H9 (cell line): ENCODE data around the gene CSTF1. TPM values are rescaled to one million over a fixed set of nuclear protein-coding genes. Genes with fewer than 3 reads are reported as not detected.

Experiments used
- DNase-seq: peaks from one replicate; pipeline ENCODE4 v3.0.0-alpha.2; 2017
- H2AFZ ChIP-seq: one replicate; pipeline ENCODE4 v1.6.1; 2013; ENCODE audit warnings: mild to moderate bottlenecking, low read length, control low read depth, moderate library complexity
- H2AK5ac ChIP-seq: 2 replicates; pipeline ENCODE4 v1.6.1; 2013; ENCODE audit warnings: low read length, control low read depth, mixed read lengths; ENCODE audit not compliant: insufficient read length
- H2BK120ac ChIP-seq: one replicate; pipeline ENCODE4 v1.6.1; 2013; ENCODE audit warnings: low read depth, mild to moderate bottlenecking, low read length, control low read depth, inconsistent platforms; ENCODE audit not compliant: poor library complexity, severe bottlenecking
- H2BK12ac ChIP-seq: 2 replicates; pipeline ENCODE4 v1.6.1; 2013; ENCODE audit warnings: low read length, control low read depth, mixed read lengths, low read depth; ENCODE audit not compliant: insufficient read length
- H2BK15ac ChIP-seq: 2 replicates; pipeline ENCODE4 v1.6.1; 2013; ENCODE audit warnings: low read depth, low read length, control low read depth
- H2BK20ac ChIP-seq: one replicate; pipeline ENCODE4 v1.6.1; 2013; ENCODE audit warnings: low read depth, mild to moderate bottlenecking, low read length, control low read depth, inconsistent platforms; ENCODE audit not compliant: poor library complexity, severe bottlenecking
- H2BK5ac ChIP-seq: 2 replicates; pipeline ENCODE4 v1.6.1; 2013; ENCODE audit warnings: low read length, control low read depth, mixed read lengths; ENCODE audit not compliant: insufficient read length
- H3K14ac ChIP-seq: 2 replicates; pipeline ENCODE4 v1.6.1; 2013; ENCODE audit warnings: low read length, control low read depth; ENCODE audit not compliant: insufficient read depth
- H3K18ac ChIP-seq: 2 replicates; pipeline ENCODE4 v1.6.1; 2013; ENCODE audit warnings: low read depth, mild to moderate bottlenecking, mixed read lengths, low read length, control low read depth; ENCODE audit not compliant: insufficient read length
- H3K23ac ChIP-seq: 2 replicates; pipeline ENCODE4 v1.6.1; 2013; ENCODE audit warnings: low read length, control low read depth, mixed read lengths, low read depth; ENCODE audit not compliant: insufficient read length
- H3K23me2 ChIP-seq: 2 replicates; pipeline ENCODE4 v1.6.1; 2013; ENCODE audit warnings: low read depth, mild to moderate bottlenecking, mixed read lengths, low read length, control low read depth; ENCODE audit not compliant: insufficient read length, poor library complexity, severe bottlenecking
- H3K27ac ChIP-seq: 2 replicates; pipeline ENCODE4 v1.5.1; 2013; ENCODE audit warnings: low read length, control low read depth, mixed read lengths, low read depth; ENCODE audit not compliant: insufficient read length
- H3K27me3 ChIP-seq: 2 replicates; pipeline ENCODE4 v1.6.1; 2013; ENCODE audit warnings: low read length, control low read depth, inconsistent platforms; ENCODE audit not compliant: insufficient read depth
- H3K4ac ChIP-seq: 2 replicates; pipeline ENCODE4 v1.6.1; 2013; ENCODE audit warnings: low read depth, mild to moderate bottlenecking, control low read depth, inconsistent platforms, low read length, moderate library complexity
- H3K4me1 ChIP-seq: 2 replicates; pipeline ENCODE4 v1.6.1; 2013; ENCODE audit warnings: low read length, control low read depth, inconsistent platforms; ENCODE audit not compliant: insufficient read depth
- H3K4me2 ChIP-seq: 2 replicates; pipeline ENCODE4 v1.6.1; 2013; ENCODE audit warnings: low read length, control low read depth, mixed read lengths; ENCODE audit not compliant: insufficient read length, insufficient read depth
- H3K56ac ChIP-seq: 2 replicates; pipeline ENCODE4 v1.6.1; 2013; ENCODE audit warnings: low read depth, mild to moderate bottlenecking, mixed read lengths, low read length, control low read depth; ENCODE audit not compliant: insufficient read length
- H3K79me1 ChIP-seq: 2 replicates; pipeline ENCODE4 v1.6.1; 2013; ENCODE audit warnings: low read depth, mild to moderate bottlenecking, moderate library complexity, low read length, control low read depth, inconsistent platforms; ENCODE audit not compliant: insufficient read depth, poor library complexity, severe bottlenecking
- H3K79me2 ChIP-seq: 2 replicates; pipeline ENCODE4 v1.6.1; 2013; ENCODE audit warnings: low read length, control low read depth, inconsistent platforms; ENCODE audit not compliant: insufficient read depth
- H3K9ac ChIP-seq: 2 replicates; pipeline ENCODE4 v1.6.1; 2013; ENCODE audit warnings: low read length, control low read depth, mixed read lengths; ENCODE audit not compliant: insufficient read length; ENCODE audit errors: extremely low read depth
- H3K9me3 ChIP-seq: one replicate; pipeline ENCODE4 v1.6.1; 2013; ENCODE audit warnings: low read depth, low read length, inconsistent platforms; ENCODE audit not compliant: control insufficient read depth
- H3T11ph ChIP-seq: one replicate; pipeline ENCODE4 v1.6.1; 2013; ENCODE audit warnings: mild to moderate bottlenecking, low read length, control low read depth, inconsistent platforms
- H4K20me1 ChIP-seq: one replicate; pipeline ENCODE4 v1.6.1; 2013; ENCODE audit not compliant: control insufficient read depth, insufficient read length, insufficient read depth
- H4K5ac ChIP-seq: 2 replicates; pipeline ENCODE4 v1.6.1; 2013; ENCODE audit warnings: low read depth, mild to moderate bottlenecking, mixed read lengths, low read length, control low read depth; ENCODE audit not compliant: insufficient read length
- H4K8ac ChIP-seq: replicated peaks from 2 replicates; pipeline ENCODE4 v1.6.1; 2013; ENCODE audit warnings: low read length, control low read depth, mixed read lengths, low read depth; ENCODE audit not compliant: insufficient read length
- H4K91ac ChIP-seq: 2 replicates; pipeline ENCODE4 v1.6.1; 2013; ENCODE audit warnings: low read depth, mild to moderate bottlenecking, moderate library complexity, mixed read lengths, low read length, control low read depth; ENCODE audit not compliant: insufficient read length
- H3K27ac Mint-ChIP-seq, 3 experiments: 2 replicates in 2 of 3; 3 replicates in 1 of 3; pipeline ENCODE4 v1.8.0; 2020 to 2021; ENCODE audit warnings: mixed read lengths in 3 of 3, mild to moderate bottlenecking in 1 of 3, moderate library complexity in 1 of 3
- H3K27me3 Mint-ChIP-seq: 2 replicates; pipeline ENCODE4 v1.8.0; 2021; ENCODE audit warnings: low read depth, mild to moderate bottlenecking, moderate library complexity, mixed read lengths
- H3K36me3 Mint-ChIP-seq, 3 experiments: 2 replicates in 2 of 3; 3 replicates in 1 of 3; pipeline ENCODE4 v1.8.0; 2020 to 2021; ENCODE audit warnings: low read depth in 3 of 3, mixed read lengths in 3 of 3; ENCODE audit not compliant: insufficient read depth in 1 of 3
- H3K4me1 Mint-ChIP-seq, 2 experiments: 2 replicates each; pipeline ENCODE4 v1.8.0; 2020; ENCODE audit warnings: mixed read lengths in 2 of 2
- H3K4me3 Mint-ChIP-seq, 2 experiments: 2 replicates in 1 of 2; 3 replicates in 1 of 2; pipeline ENCODE4 v1.8.0; 2020 to 2021; ENCODE audit warnings: mild to moderate bottlenecking in 2 of 2, mixed read lengths in 2 of 2, moderate library complexity in 1 of 2
- H3K9me3 Mint-ChIP-seq, 2 experiments: 2 replicates in 1 of 2; 3 replicates in 1 of 2; pipeline ENCODE4 v1.8.0; 2020; ENCODE audit warnings: mild to moderate bottlenecking in 2 of 2, mixed read lengths in 2 of 2, moderate library complexity in 1 of 2
- whole genome bisulfite sequencing: extraction: QIAGEN DNeasy Blood & Tissue Kit; methylation state at CpG from one replicate; pipeline ENCODE4 v1.1.7; 2013; ENCODE audit warnings: missing lambda C conversion rate, low lambda C conversion rate, mixed read lengths; ENCODE audit not compliant: insufficient read length; ENCODE audit errors: extremely low coverage; 5-methylcytosine and 5-hydroxymethylcytosine counted together
- total RNA-seq: library from RNA; stranded (reverse); gene quantifications from 2 replicates; pipeline ENCODE4 v1.2.1, GENCODE V29; 2021
- TF ChIP-seq, protein P1 (sequence below): fragments of 200-600 bp; sonication (generic); conservative IDR thresholded peaks from 3 replicates; pipeline ENCODE4 v1.8.0; 2021; ENCODE audit warnings: antibody characterized with exemption, mild to moderate bottlenecking

CSTF1 gene
- total RNA-seq, 1 experiment from 2014 or later = 72.9 TPM

DNA sequence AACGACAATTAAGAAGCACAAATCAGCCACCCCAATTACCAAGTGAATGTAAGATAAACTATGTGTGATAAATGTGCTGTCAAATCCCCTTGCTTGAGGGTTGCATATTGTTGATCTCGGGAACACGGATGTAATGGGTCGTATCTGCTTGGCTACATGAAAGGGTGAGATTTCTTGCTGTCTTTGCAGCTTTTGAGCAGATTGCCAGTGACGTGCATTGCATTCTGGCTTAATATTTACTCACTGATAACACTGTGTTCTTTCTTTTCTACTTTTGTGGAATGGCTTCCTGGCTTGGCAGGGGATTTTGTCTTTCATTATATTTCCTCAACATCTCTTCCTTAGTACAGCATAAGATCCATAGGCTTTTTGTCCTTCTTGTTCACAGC lies 44.1 kb upstream of the CSTF1 start:
- no peak overlapping the region for H4K5ac ChIP-seq
- no CpG with 5 or more reads among the region's 5 CpGs for WGBS
- Mint-ChIP-seq H3K27ac (no peak overlapping the region), H3K36me3 (no peaks in the 10 kb centered on the region; a peak in 2 of 7 replicates), H3K4me3 (peak overlapping the region in 1 of 2 experiments; percentile 69; a peak in 3 of 5 replicates), H3K4me1 (peaks cover 24% of the 10 kb centered on the region in 2 experiments), H3K9me3 (peaks cover 3% of the 10 kb centered on the region in 2 experiments; a peak in 2 of 5 replicates), H3K27me3 (peaks cover 90% of the 10 kb centered on the region)
- H3K9me3 ChIP-seq = no peaks in the 10 kb centered on the region
- no peak overlapping the region for H4K8ac ChIP-seq
- no peak overlapping the region for H2BK15ac ChIP-seq
- no peak overlapping the region for H2AFZ ChIP-seq
- peaks cover 3% of the 10 kb centered on the region for H3K23me2 ChIP-seq
- no peak for DNase-seq
- peaks cover 4% of the 10 kb centered on the region for H3K4me1 ChIP-seq
- no peak overlapping the region for H3K23ac ChIP-seq
- peak overlapping the region; percentile 8 for H3K4me2 ChIP-seq
- H2BK12ac ChIP-seq = no peak overlapping the region
- H2AK5ac ChIP-seq = no peak overlapping the region
- H2BK5ac ChIP-seq = no peak overlapping the region
- H4K20me1 ChIP-seq = no peaks in the 10 kb centered on the region
- no peak overlapping the region for H3K18ac ChIP-seq
- no peak overlapping the region for H3K4ac ChIP-seq
- TF ChIP-seq, protein P1, sequence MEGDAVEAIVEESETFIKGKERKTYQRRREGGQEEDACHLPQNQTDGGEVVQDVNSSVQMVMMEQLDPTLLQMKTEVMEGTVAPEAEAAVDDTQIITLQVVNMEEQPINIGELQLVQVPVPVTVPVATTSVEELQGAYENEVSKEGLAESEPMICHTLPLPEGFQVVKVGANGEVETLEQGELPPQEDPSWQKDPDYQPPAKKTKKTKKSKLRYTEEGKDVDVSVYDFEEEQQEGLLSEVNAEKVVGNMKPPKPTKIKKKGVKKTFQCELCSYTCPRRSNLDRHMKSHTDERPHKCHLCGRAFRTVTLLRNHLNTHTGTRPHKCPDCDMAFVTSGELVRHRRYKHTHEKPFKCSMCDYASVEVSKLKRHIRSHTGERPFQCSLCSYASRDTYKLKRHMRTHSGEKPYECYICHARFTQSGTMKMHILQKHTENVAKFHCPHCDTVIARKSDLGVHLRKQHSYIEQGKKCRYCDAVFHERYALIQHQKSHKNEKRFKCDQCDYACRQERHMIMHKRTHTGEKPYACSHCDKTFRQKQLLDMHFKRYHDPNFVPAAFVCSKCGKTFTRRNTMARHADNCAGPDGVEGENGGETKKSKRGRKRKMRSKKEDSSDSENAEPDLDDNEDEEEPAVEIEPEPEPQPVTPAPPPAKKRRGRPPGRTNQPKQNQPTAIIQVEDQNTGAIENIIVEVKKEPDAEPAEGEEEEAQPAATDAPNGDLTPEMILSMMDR = no peak
- no peak overlapping the region for H3K56ac ChIP-seq
- H3T11ph ChIP-seq = no peak overlapping the region
- H2BK20ac ChIP-seq = no peak overlapping the region
- no peak overlapping the region for H2BK120ac ChIP-seq
- H3K27ac ChIP-seq = no peak overlapping the region
- H3K79me2 ChIP-seq = no peaks in the 10 kb centered on the region
- peaks cover 29% of the 10 kb centered on the region; the same call in 1 of the 2 replicates for H3K27me3 ChIP-seq
- H3K79me1 ChIP-seq = no peaks in the 10 kb centered on the region
- no peak overlapping the region for H3K9ac ChIP-seq
- H3K14ac ChIP-seq = no peak overlapping the region
- H4K91ac ChIP-seq = no peak overlapping the region
